Lung (tissue), 12 donors: ENCODE data around the gene UBQLN4. TPM values are rescaled to one million over a fixed set of nuclear protein-coding genes. Genes with fewer than 3 reads are reported as not detected.
A peak's percentile ranks its signal among the peaks of the same experiment; 100 is the strongest.
"Not testable (repeated sequence)": the region's sequence is repeated elsewhere in the genome, so short reads cannot be mapped to it uniquely, and the experiment has no call there.

Experiments used
- ATAC-seq: fragments of 200-7000 bp; cut with Tn5 transposase; one replicate; pipeline ENCODE4 v1.9.1; 2020; ENCODE audit warnings: moderate number of reproducible peaks; ENCODE audit not compliant: insufficient read depth, low FRiP score
- DNase-seq, 3 donors: peaks; one replicate each; pipeline ENCODE4 v3.0.0-alpha.2; 2013 to 2017
- H3K27ac ChIP-seq, 2 donors: one replicate each; pipeline ENCODE4 v1.5.1; 2013; ENCODE audit warnings: mild to moderate bottlenecking in 2 of 2, moderate library complexity in 2 of 2, control low read depth in 1 of 2, inconsistent platforms in 1 of 2, low read depth in 1 of 2, low read length in 1 of 2
- H3K27me3 ChIP-seq, 3 donors: one replicate each; pipeline ENCODE4 v1.5.1; 2013; ENCODE audit warnings: low read length in 2 of 3; ENCODE audit not compliant: control insufficient read depth in 3 of 3, insufficient read depth in 3 of 3
- H3K36me3 ChIP-seq, 4 donors: one replicate each; pipeline ENCODE4 v1.5.1; 2013; ENCODE audit warnings: low read length in 4 of 4, mild to moderate bottlenecking in 1 of 4, moderate library complexity in 1 of 4; ENCODE audit not compliant: control insufficient read depth in 4 of 4, insufficient read depth in 4 of 4
- H3K4me1 ChIP-seq, 5 donors: one replicate each; pipeline ENCODE4 v1.5.1; 2013; ENCODE audit warnings: low read length in 5 of 5, mild to moderate bottlenecking in 2 of 5, moderate library complexity in 1 of 5; ENCODE audit not compliant: control insufficient read depth in 5 of 5, insufficient read depth in 5 of 5
- H3K4me3 ChIP-seq: one replicate; pipeline ENCODE4 v1.5.1; 2013; ENCODE audit warnings: mild to moderate bottlenecking, control low read depth, moderate library complexity
- H3K9ac ChIP-seq, 2 donors: one replicate each; pipeline ENCODE4 v1.5.1; 2013; ENCODE audit warnings: low read length in 2 of 2, control low read depth in 1 of 2; ENCODE audit not compliant: insufficient read depth in 1 of 2
- H3K9me3 ChIP-seq, 4 donors: one replicate each; pipeline ENCODE4 v1.5.1; 2013; ENCODE audit warnings: low read length in 3 of 4, mild to moderate bottlenecking in 1 of 4, moderate library complexity in 1 of 4; ENCODE audit not compliant: control insufficient read depth in 4 of 4, insufficient read depth in 3 of 4
- CTCF ChIP-seq: IDR thresholded peaks from 2 replicates; pipeline ENCODE4 v1.5.1; 2012; ENCODE audit warnings: mild to moderate bottlenecking; ENCODE audit errors: control extremely low read depth, extremely low read depth
- WGBS, 2 donors: extraction: QIAGEN DNeasy Blood & Tissue Kit; methylation state at CpG; one replicate each; pipeline ENCODE4 v1.1.7; 2013; 5-methylcytosine and 5-hydroxymethylcytosine counted together
- polyA plus RNA-seq, 2 donors: library from polyadenylated mRNA; stranded (reverse); fragments of 200-250 nt; gene quantifications; one replicate each; pipeline ENCODE4 v1.2.1, GENCODE V29; 2013
- total RNA-seq, 2 donors: library from RNA; depleted of rRNA in 1 of 2; stranded (reverse); fragments of >200 nt in 1 of 2; gene quantifications; one replicate each; pipeline ENCODE4 v1.2.1, GENCODE V29; 2014 to 2021
- donor health status: control.
- donor health status: control.
- donor health status: Bipolar disorder and iron deficiency.
- donor health status: healthy.
- donor health status: DM: yes; HTN: yes; CAD: no.

Gene UBQLN4
- total and polyA plus RNA-seq, 4 donors: 16.2 to 27.2 (median 22.9) TPM

- H3K36me3 ChIP-seq: peaks cover 12 to 33% (median 24%) of the 10 kb centered on the region in 4 donors
- TF ChIP-seq CTCF: no peak
- 87% methylated on average over 4 of the region's 4 CpGs for WGBS, 2 donors
Measured at GRCh38 chr1:156045076-156045475, 8.5 kb downstream of the UBQLN4 start.

GRCh38 chr1:156042828-156043227, 10.8 kb downstream of the UBQLN4 start:
- H3K4me1 ChIP-seq: no peaks in the 10 kb centered on the region
- peaks cover 10 to 22% (median 17%) of the 10 kb centered on the region in 4 donors for H3K36me3 ChIP-seq
- H3K27me3 ChIP-seq: no peaks in the 10 kb centered on the region
- ATAC-seq: no peak
- H3K9me3 ChIP-seq: no peaks in the 10 kb centered on the region
- no peak for DNase-seq
- no peak overlapping the region for H3K4me3 ChIP-seq
- 88 to 97% methylated on average over 3 of the region's 3 CpGs for WGBS, 2 donors
- no peak overlapping the region for H3K9ac ChIP-seq
- no peak for TF ChIP-seq CTCF
- H3K27ac ChIP-seq: no peak overlapping the region

More at GRCh38 chr1:156045076-156045475, 8.5 kb downstream of the UBQLN4 start:
- H3K9ac ChIP-seq: no peak overlapping the region
- no peaks in the 10 kb centered on the region for H3K9me3 ChIP-seq
- no peak overlapping the region for H3K27ac ChIP-seq
- no peak overlapping the region for H3K4me3 ChIP-seq
- no peak for ATAC-seq
- no peaks in the 10 kb centered on the region for H3K27me3 ChIP-seq
- no peak for DNase-seq
- peaks cover 0 to 4% (median 0%) of the 10 kb centered on the region in 5 donors for H3K4me1 ChIP-seq

GRCh38 chr1:156034991-156035390, 18.6 kb downstream of the UBQLN4 start:
- not testable (repeated sequence) for H3K9me3 ChIP-seq, ATAC-seq, H3K36me3 ChIP-seq, H3K4me3 ChIP-seq, DNase-seq, H3K27ac ChIP-seq, H3K9ac ChIP-seq, H3K4me1 ChIP-seq, H3K27me3 ChIP-seq
- 89 to 93% methylated on average over 4 of the region's 4 CpGs for WGBS, 2 donors

GRCh38 chr1:156033011-156033410, 20.6 kb downstream of the UBQLN4 start:
- no peak for TF ChIP-seq CTCF
- ATAC-seq (no peak), DNase-seq (no peak)
- Histone ChIP-seq H3K36me3 (peaks cover 0 to 7% (median 1%) of the 10 kb centered on the region in 4 donors), H3K27me3 (no peaks in the 10 kb centered on the region), H3K4me3 (no peak overlapping the region), H3K9me3 (no peaks in the 10 kb centered on the region), H3K9ac (no peak overlapping the region), H3K4me1 (no peaks in the 10 kb centered on the region), H3K27ac (peak overlapping the region in 1 of 2 donors; percentile 66)
- 55 to 63% methylated on average over 6 of the region's 6 CpGs for WGBS, 2 donors
